AG04449 (cell line): ENCODE data around the gene PAGE4.

ENCODE experiments used
- CTCF ChIA-PET: fragments of 350-600 bp; formaldehyde crosslinking; extraction: SDS; loops from one replicate; lab custom pipeline; 2021; ENCODE audit warnings: antibody characterized with exemption; lab: Yijun Ruan, JAX
- POLR2A ChIA-PET: fragments of 400-600, 350-600 bp; formaldehyde crosslinking; extraction: SDS; loops from one replicate; lab custom pipeline; 2020; ENCODE audit warnings: antibody characterized with exemption, inconsistent platforms; lab: Yijun Ruan, JAX
- DNase-seq: peaks from one replicate; pipeline ENCODE4 v3.0.0-alpha.2; 2010; ENCODE audit warnings: low read depth, low spot score
- H3K4me3 ChIP-seq: 2 replicates; pipeline ENCODE4 v1.5.1; 2011; ENCODE audit warnings: low read depth, mild to moderate bottlenecking, control low read depth, low read length
- CTCF ChIP-seq: IDR thresholded peaks from one replicate; pipeline ENCODE4 v1.5.1; 2011; ENCODE audit warnings: mild to moderate bottlenecking, moderate library complexity, low read length, control low read depth, inconsistent platforms; ENCODE audit not compliant: insufficient read depth; ENCODE audit errors: missing control alignments

PAGE4 gene, protein sequence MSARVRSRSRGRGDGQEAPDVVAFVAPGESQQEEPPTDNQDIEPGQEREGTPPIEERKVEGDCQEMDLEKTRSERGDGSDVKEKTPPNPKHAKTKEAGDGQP

GRCh38 chrX:49829016-49829415 lies at the start of gene PAGE4:
TSS of gene PAGE4 (plus strand) at chrX:49829303. CDS start at chrX:49830429, 1,126 bp downstream.
- ChIA-PET POLR2A (no interaction called here), CTCF (interaction anchor here (0.8 kb wide), 1 partner anchor 10 kb away, joined by 4 read pairs; no protein-coding TSS in a partner anchor)
- no peak within 1 kb of the TSS for H3K4me3 ChIP-seq
- TF ChIP-seq CTCF, result no peak
- DNase-seq, result no peak

GRCh38 chrX:49784747-49785280 lies 44.3 kb upstream of the PAGE4 start:
- H3K4me3 ChIP-seq, result no peak overlapping the region
- CTCF ChIA-PET, result no interaction called here
- POLR2A ChIA-PET, result no interaction called here
- no peak for DNase-seq
- no peak for TF ChIP-seq CTCF

DNA sequence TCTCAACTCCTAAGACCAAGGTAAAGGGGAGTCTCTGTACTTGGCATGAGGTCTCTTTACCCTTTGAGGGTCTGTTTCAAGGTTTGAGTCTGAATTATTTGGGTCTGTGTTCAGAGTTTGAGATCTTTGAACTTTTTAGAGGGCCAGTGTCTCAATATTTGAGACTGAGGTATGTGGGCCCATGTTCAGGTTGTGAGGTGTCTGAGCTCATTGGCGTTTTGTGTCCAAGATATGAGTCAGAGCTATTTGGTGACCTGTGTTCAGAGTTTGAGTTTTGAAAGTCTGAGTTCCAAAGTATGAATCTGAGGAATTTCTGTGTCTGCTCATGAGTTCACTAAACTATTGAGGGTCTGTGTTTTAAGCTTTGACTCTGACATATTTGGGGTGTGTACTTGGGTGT lies 36.7 kb upstream of the PAGE4 start:
- DNase-seq, result no peak
- no peak for TF ChIP-seq CTCF
- CTCF ChIA-PET, result no interaction called here
- H3K4me3 ChIP-seq, result no peak overlapping the region
- POLR2A ChIA-PET, result no interaction called here

DNA sequence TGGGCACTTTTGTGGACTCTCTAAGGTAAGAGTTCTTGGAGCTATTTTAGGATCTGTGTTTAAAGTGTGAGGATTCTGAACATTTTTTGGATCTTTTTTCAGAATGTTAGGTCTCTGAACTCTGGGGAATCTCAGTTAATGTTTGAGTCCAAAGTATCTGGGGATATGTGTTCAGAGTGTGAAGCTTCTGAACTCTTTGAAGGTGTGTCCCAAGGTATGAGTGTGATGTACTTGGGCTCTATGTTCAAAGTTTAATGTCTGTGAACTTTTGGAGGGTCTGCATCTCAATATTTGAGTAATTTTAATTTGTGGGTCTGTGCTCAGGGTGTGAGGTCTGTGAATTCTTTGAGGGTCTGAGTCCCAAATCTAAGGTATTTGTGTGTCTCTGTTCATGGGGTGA lies 35.4 kb upstream of the PAGE4 start:
- no peak overlapping the region for H3K4me3 ChIP-seq
- ChIA-PET POLR2A (no interaction called here), CTCF (no interaction called here)
- TF ChIP-seq CTCF, result no peak
- no peak for DNase-seq

DNA sequence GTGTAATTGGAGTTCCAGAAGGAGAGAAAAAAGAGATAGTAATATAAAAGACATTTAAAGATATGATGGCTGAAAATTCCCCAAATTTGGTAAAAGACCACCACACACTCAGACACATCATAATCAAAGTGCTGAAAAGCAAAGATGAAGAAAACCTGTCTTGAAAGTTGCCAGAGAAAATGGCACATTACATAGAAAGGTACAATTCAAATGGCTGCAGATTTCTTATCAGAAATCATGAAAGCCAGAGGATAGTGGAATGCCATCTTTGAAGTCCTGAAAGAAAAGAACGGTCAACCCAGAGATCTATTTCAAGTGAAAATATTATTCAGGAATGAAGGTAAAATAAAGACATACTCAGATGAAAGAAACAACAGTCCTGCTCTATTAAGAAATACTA lies 29.3 kb upstream of the PAGE4 start:
- no peak overlapping the region for H3K4me3 ChIP-seq
- CTCF ChIA-PET, result no interaction called here
- POLR2A ChIA-PET, result no interaction called here
- no peak for TF ChIP-seq CTCF
- DNase-seq, result no peak

- H3K4me3 ChIP-seq, result no peak overlapping the region
- no peak for TF ChIP-seq CTCF
- CTCF ChIA-PET, result no interaction called here
- POLR2A ChIA-PET, result no interaction called here
- DNase-seq, result no peak
Observed at GRCh38 chrX:49809891-49810632, 19.0 kb upstream of the PAGE4 start.
